ENCODE data around the gene HSPA14.

The HSPA14 gene, protein sequence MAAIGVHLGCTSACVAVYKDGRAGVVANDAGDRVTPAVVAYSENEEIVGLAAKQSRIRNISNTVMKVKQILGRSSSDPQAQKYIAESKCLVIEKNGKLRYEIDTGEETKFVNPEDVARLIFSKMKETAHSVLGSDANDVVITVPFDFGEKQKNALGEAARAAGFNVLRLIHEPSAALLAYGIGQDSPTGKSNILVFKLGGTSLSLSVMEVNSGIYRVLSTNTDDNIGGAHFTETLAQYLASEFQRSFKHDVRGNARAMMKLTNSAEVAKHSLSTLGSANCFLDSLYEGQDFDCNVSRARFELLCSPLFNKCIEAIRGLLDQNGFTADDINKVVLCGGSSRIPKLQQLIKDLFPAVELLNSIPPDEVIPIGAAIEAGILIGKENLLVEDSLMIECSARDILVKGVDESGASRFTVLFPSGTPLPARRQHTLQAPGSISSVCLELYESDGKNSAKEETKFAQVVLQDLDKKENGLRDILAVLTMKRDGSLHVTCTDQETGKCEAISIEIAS

GRCh38 chr10:14837757-14838581, at the start of gene HSPA14, which contains the start of the genes CDNF and MSANTD7:
HSPA14 (plus strand) TSS chr10:14838306; CDS start chr10:14838403, 97 bp downstream.
CDNF (minus strand) TSS chr10:14838037; CDS start chr10:14837946, 91 bp downstream.
MSANTD7 (plus strand) TSS chr10:14838306; CDS start chr10:14842285, 3,979 bp downstream.
- Histone ChIP-seq H4K20me1 (ENCODE audit: control insufficient read depth, insufficient read depth, low read depth, low read length) (peaks cover 15% of the 10 kb centered on the region), H3K9me2 (replicated peaks; ENCODE audit: control insufficient read depth, low read length) (no peaks in the 10 kb centered on the region), H3K9me3 (ENCODE audit: control insufficient read depth, insufficient read depth, low read length) (no peaks in the 10 kb centered on the region), H3K4me3 (ENCODE audit: low read length) (peak within 1 kb of the TSS; percentile 97), H3K4me1 (ENCODE audit: control insufficient read depth, low read length) (peaks cover 20% of the 10 kb centered on the region), H3K4me2 (ENCODE audit: low read length) (peak within 1 kb of the TSS; percentile 88), H3K27ac (ENCODE audit: low read depth, low read length) (peak within 1 kb of the TSS; percentile 66), H3K79me2 (ENCODE audit: control insufficient read depth, low read length) (peaks cover 55% of the 10 kb centered on the region), H3K36me3 (ENCODE audit: control insufficient read depth, low read length) (peaks cover 43% of the 10 kb centered on the region), H3K27me3 (ENCODE audit: control insufficient read depth, low read length) (no peaks in the 10 kb centered on the region), H3F3A (ENCODE audit: control insufficient read depth, insufficient read depth) (peaks cover 2% of the 10 kb centered on the region; the same call in 1 of the 2 replicates)
- TF ChIP-seq, protein P1, sequence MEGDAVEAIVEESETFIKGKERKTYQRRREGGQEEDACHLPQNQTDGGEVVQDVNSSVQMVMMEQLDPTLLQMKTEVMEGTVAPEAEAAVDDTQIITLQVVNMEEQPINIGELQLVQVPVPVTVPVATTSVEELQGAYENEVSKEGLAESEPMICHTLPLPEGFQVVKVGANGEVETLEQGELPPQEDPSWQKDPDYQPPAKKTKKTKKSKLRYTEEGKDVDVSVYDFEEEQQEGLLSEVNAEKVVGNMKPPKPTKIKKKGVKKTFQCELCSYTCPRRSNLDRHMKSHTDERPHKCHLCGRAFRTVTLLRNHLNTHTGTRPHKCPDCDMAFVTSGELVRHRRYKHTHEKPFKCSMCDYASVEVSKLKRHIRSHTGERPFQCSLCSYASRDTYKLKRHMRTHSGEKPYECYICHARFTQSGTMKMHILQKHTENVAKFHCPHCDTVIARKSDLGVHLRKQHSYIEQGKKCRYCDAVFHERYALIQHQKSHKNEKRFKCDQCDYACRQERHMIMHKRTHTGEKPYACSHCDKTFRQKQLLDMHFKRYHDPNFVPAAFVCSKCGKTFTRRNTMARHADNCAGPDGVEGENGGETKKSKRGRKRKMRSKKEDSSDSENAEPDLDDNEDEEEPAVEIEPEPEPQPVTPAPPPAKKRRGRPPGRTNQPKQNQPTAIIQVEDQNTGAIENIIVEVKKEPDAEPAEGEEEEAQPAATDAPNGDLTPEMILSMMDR (IDR thresholded peaks at IDR 0.05; ENCODE audit: low read depth, low read length, poor library complexity, severe bottlenecking): no peak
- no peak for TF ChIP-seq EZH2phosphoT487 (IDR thresholded peaks at IDR 0.05; ENCODE audit: borderline replicate concordance, low read length)

GRCh38 chr10:14798636-14799035, 39.5 kb upstream of the HSPA14 start:
- Histone ChIP-seq H3K4me2 (ENCODE audit: low read length) (peak overlapping the region; percentile 71), H3K9me2 (replicated peaks; ENCODE audit: control insufficient read depth, low read length) (no peaks in the 10 kb centered on the region), H3K4me3 (ENCODE audit: low read length) (peak overlapping the region; percentile 51), H3K27me3 (ENCODE audit: control insufficient read depth, low read length) (no peaks in the 10 kb centered on the region), H3K79me2 (ENCODE audit: control insufficient read depth, low read length) (no peaks in the 10 kb centered on the region), H3F3A (ENCODE audit: control insufficient read depth, insufficient read depth) (peaks cover 33% of the 10 kb centered on the region), H4K20me1 (ENCODE audit: control insufficient read depth, insufficient read depth, low read depth, low read length) (no peaks in the 10 kb centered on the region), H3K9me3 (ENCODE audit: control insufficient read depth, insufficient read depth, low read length) (no peaks in the 10 kb centered on the region), H3K36me3 (ENCODE audit: control insufficient read depth, low read length) (no peaks in the 10 kb centered on the region), H3K4me1 (ENCODE audit: control insufficient read depth, low read length) (peaks cover 85% of the 10 kb centered on the region), H3K27ac (ENCODE audit: low read depth, low read length) (peak overlapping the region; percentile 76)
- TF ChIP-seq EZH2phosphoT487 (IDR thresholded peaks at IDR 0.05; ENCODE audit: borderline replicate concordance, low read length): no peak
- TF ChIP-seq, protein P1 (IDR thresholded peaks at IDR 0.05; ENCODE audit: low read depth, low read length, poor library complexity, severe bottlenecking): no peak

GRCh38 chr10:14800397-14800796, 37.7 kb upstream of the HSPA14 start:
- H3K36me3 ChIP-seq (ENCODE audit: control insufficient read depth, low read length): no peaks in the 10 kb centered on the region
- peak overlapping the region; percentile 76 for H3K27ac ChIP-seq (ENCODE audit: low read depth, low read length)
- peaks cover 33% of the 10 kb centered on the region for H3F3A ChIP-seq (ENCODE audit: control insufficient read depth, insufficient read depth)
- H3K4me1 ChIP-seq (ENCODE audit: control insufficient read depth, low read length): peaks cover 79% of the 10 kb centered on the region
- no peaks in the 10 kb centered on the region for H3K27me3 ChIP-seq (ENCODE audit: control insufficient read depth, low read length)
- no peaks in the 10 kb centered on the region for H3K79me2 ChIP-seq (ENCODE audit: control insufficient read depth, low read length)
- no peaks in the 10 kb centered on the region for H4K20me1 ChIP-seq (ENCODE audit: control insufficient read depth, insufficient read depth, low read depth, low read length)
- no peaks in the 10 kb centered on the region for H3K9me3 ChIP-seq (ENCODE audit: control insufficient read depth, insufficient read depth, low read length)
- TF ChIP-seq, protein P1 (IDR thresholded peaks at IDR 0.05; ENCODE audit: low read depth, low read length, poor library complexity, severe bottlenecking): no peak
- TF ChIP-seq EZH2phosphoT487 (IDR thresholded peaks at IDR 0.05; ENCODE audit: borderline replicate concordance, low read length): no peak
- H3K4me3 ChIP-seq (ENCODE audit: low read length): peak overlapping the region; percentile 47
- peak overlapping the region; percentile 71 for H3K4me2 ChIP-seq (ENCODE audit: low read length)
- H3K9me2 ChIP-seq (replicated peaks; ENCODE audit: control insufficient read depth, low read length): no peaks in the 10 kb centered on the region
